Thoracic aorta (tissue), 2 donors: ENCODE results near the gene SLC25A5. TPM values are rescaled to one million over a fixed set of nuclear protein-coding genes. Genes with fewer than 3 reads are reported as not detected.
A peak's percentile ranks its signal among the peaks of the same experiment; 100 is the strongest.

Source experiments
- ATAC-seq: fragments of 150-250 bp; one replicate; pipeline ENCODE4 v1.8.0; 2017; ENCODE audit warnings: low read depth; ENCODE audit not compliant: insufficient number of reproducible peaks, low FRiP score
- DNase-seq: peaks from one replicate; pipeline ENCODE4 v3.0.0-alpha.2; 2020; ENCODE audit warnings: low spot score
- H3K27ac ChIP-seq, 2 donors: fragments of 200-600 bp; sonication (generic); 1 replicate in 1 of 2; 2 replicates in 1 of 2; pipeline ENCODE4 v1.5.1; 2016; ENCODE audit warnings: mild to moderate bottlenecking in 2 of 2, moderate library complexity in 2 of 2
- H3K27me3 ChIP-seq: fragments of 200-600 bp; sonication (generic); replicated peaks from 2 replicates; pipeline ENCODE4 v1.6.0; 2016; ENCODE audit warnings: mild to moderate bottlenecking; ENCODE audit not compliant: insufficient read depth
- H3K36me3 ChIP-seq: fragments of 200-600 bp; sonication (generic); one replicate; pipeline ENCODE4 v1.5.1; 2016
- H3K4me1 ChIP-seq, 2 donors: fragments of 200-600 bp; sonication (generic); 1 replicate in 1 of 2; 2 replicates in 1 of 2; pipeline versions ENCODE4 v1.5.1 to v1.6.0; 2016; ENCODE audit warnings: low read depth in 2 of 2, mild to moderate bottlenecking in 1 of 2; ENCODE audit not compliant: control insufficient read depth in 1 of 2
- H3K4me3 ChIP-seq: fragments of 200-600 bp; sonication (generic); 2 replicates; pipeline ENCODE4 v1.5.1; 2016; ENCODE audit warnings: mild to moderate bottlenecking
- H3K9me3 ChIP-seq: fragments of 200-600 bp; sonication (generic); 2 replicates; pipeline ENCODE4 v1.5.1; 2016
- CTCF ChIP-seq: fragments of 200-600 bp; sonication (generic); IDR thresholded peaks from one replicate; pipeline ENCODE4 v1.5.1; 2019; ENCODE audit warnings: antibody characterized with exemption
- total RNA-seq, 2 donors: library from RNA; depleted of rRNA; stranded (reverse); fragments of >200 nt; gene quantifications; one replicate each; pipeline versions ENCODE4 v1.1.0 to v1.2.3, GENCODE V29; 2016

SLC25A5 gene
- total RNA-seq, result 100 to 1,000 TPM; 102 to 123 TPM

DNA sequence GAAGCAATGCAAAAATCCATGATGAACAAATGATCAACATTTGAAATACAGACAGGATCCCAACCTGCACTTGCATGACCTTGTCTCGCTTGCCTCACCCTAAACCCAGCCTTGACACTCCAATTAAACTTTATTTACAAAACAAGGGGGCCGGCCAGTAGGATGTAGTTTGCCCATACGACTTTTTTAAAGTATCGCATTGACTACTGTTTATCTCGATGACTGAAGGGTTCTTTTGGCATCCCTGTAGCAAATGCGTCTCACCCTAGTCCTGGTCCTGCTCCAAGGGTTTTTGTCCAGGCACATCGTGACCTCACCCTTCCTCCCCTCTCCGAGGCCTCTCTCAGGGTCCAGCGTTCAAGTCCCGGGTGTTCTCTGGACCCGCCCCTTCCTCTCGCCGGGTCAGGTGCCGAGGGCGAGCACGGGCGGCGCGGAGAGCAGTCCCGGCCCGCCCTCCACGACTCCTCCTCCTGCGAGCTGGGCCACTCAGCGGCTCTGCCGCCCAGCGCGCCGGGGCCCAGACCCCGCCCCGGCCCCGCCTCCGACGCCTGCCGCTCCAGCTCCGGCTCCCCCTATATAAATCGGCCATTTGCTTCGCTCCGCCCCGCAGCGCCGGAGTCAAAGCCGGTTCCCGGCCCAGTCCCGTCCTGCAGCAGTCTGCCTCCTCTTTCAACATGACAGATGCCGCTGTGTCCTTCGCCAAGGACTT lies at the start of gene SLC25A5:
Gene SLC25A5, plus strand, starts transcription at position 603 of the 709 bp plus-strand sequence. Its CDS starts 72 bp downstream, at position 675.
- peak within 1 kb of the TSS; percentile 98 for H3K4me3 ChIP-seq

DNA sequence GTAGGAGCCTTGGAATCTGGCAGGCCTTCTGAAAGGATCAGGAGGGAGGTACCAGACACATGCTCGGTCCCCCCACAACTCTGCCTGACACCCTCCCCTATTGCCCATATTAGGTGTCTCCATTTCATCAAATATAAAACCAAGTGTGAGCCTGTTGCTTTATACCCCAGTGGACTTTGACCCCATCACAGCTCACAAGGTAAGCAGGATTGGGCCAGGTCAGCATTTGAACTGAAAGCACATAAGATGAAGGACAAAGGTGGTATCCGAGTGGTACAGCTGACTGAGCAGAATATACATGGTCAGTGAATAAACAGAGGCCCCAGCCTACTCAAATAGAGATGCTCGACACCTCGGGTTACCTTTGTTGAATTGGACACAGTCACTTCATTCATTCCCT lies 49.1 kb upstream of the SLC25A5 start:
- H3K4me1 ChIP-seq, result no peaks in the 10 kb centered on the region
- H3K9me3 ChIP-seq, result no peaks in the 10 kb centered on the region
- no peaks in the 10 kb centered on the region for H3K36me3 ChIP-seq
- no peak overlapping the region for H3K4me3 ChIP-seq
- DNase-seq, result no peak
- ATAC-seq, result no peak
- no peak for TF ChIP-seq CTCF
- no peaks in the 10 kb centered on the region for H3K27me3 ChIP-seq
- no peak overlapping the region for H3K27ac ChIP-seq

More for the DNA sequence above, at the start of gene SLC25A5:
- Histone ChIP-seq H3K4me1 (peaks cover 0 to 6% of the 10 kb centered on the region in 2 donors), H3K9me3 (no peaks in the 10 kb centered on the region), H3K27me3 (no peaks in the 10 kb centered on the region), H3K27ac (peak within 1 kb of the TSS; percentile 94 to 96), H3K36me3 (no peaks in the 10 kb centered on the region)
- DNase-seq (peak; percentile 28), ATAC-seq (peak; percentile 87)
- TF ChIP-seq CTCF, result no peak

- Histone ChIP-seq H3K9me3 (no peaks in the 10 kb centered on the region), H3K27ac (no peak overlapping the region), H3K36me3 (no peaks in the 10 kb centered on the region), H3K4me3 (no peak overlapping the region), H3K4me1 (no peaks in the 10 kb centered on the region), H3K27me3 (no peaks in the 10 kb centered on the region)
- TF ChIP-seq CTCF, result no peak
- DNase-seq (no peak), ATAC-seq (no peak)
Measured at GRCh38 chrX:119419898-119420297, 48.3 kb upstream of the SLC25A5 start.

DNA sequence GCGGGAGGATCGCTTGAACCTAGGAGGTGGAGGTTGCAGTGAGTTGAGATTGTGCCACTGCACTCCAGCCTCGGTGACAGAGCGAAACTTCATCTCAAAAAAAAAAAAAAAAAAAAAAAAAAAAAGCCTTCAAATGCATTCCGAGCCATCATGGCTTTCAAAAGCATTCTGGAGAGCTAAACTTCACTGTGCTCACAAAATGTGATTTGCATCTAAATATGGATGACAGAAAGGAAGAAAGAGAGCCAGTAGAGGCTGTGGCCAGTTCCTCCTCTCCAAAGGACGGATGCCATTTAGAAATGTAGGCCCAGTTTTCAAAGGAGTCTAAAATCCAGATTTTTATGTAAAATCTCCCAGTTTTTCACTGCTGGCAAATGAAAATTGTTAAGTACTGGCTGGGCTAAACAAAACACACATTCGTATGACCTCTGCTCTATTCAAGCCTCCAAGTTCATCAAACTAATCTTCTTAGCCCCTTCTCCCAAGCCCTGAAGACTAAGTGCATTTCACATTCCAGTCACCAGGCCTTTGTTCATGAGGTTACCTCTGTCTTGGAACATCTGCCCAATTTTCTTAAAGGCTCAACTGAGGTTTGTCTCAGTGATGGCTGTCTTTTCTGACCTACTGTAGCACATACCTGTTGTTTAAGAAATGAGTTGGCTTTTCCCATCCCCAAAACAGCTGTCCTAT lies 47.1 kb upstream of the SLC25A5 start:
- ATAC-seq (no peak), DNase-seq (no peak)
- no peak for TF ChIP-seq CTCF
- Histone ChIP-seq H3K9me3 (no peaks in the 10 kb centered on the region), H3K27ac (no peak overlapping the region), H3K4me3 (no peak overlapping the region), H3K4me1 (no peaks in the 10 kb centered on the region), H3K36me3 (no peaks in the 10 kb centered on the region), H3K27me3 (no peaks in the 10 kb centered on the region)

DNA sequence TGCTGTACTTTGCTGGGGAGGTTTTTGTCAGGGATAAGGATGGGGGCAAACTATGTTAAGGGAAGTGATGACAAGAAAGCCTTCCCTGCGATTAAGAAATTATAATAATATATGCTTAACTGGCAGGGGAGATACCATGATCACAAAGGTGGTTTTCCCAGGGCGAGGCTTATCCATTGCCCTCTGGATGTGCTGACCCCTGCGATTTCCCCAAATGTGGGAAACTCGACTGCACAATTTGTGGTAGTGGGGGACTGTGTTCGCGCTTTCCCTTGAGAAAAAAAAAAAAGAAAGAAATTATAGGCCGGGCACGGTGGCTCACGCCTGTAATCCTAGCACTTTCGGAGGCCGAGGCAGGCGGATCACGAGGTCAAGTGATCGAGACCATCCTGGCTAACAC lies 44.6 kb upstream of the SLC25A5 start:
- no peaks in the 10 kb centered on the region for H3K27me3 ChIP-seq
- ATAC-seq (no peak), DNase-seq (no peak)
- H3K4me3 ChIP-seq, result no peak overlapping the region
- no peak overlapping the region for H3K27ac ChIP-seq
- no peaks in the 10 kb centered on the region for H3K9me3 ChIP-seq
- H3K4me1 ChIP-seq, result no peaks in the 10 kb centered on the region
- no peak for TF ChIP-seq CTCF
- no peaks in the 10 kb centered on the region for H3K36me3 ChIP-seq
